BE2C (cell line): ENCODE results near the gene PTGR3.

Experiments used
- DNase-seq: peaks from one replicate; pipeline ENCODE4 v3.0.0-alpha.2; 2020
- H3K27me3 ChIP-seq: fragments of 250-450 bp; sonication (Bioruptor Pico); 2 replicates; pipeline ENCODE4 v1.5.1; 2020; ENCODE audit warnings: mild to moderate bottlenecking
- H3K36me3 ChIP-seq: fragments of 250-450 bp; sonication (Bioruptor Pico); 2 replicates; pipeline ENCODE4 v1.5.1; 2020; ENCODE audit warnings: mild to moderate bottlenecking
- H3K4me1 ChIP-seq: fragments of 250-450 bp; sonication (Bioruptor Pico); 2 replicates; pipeline ENCODE4 v1.5.1; 2020
- H3K4me3 ChIP-seq: 2 replicates; pipeline ENCODE4 v1.5.1; 2011; ENCODE audit warnings: low read depth, low read length
- H3K9me3 ChIP-seq: fragments of 250-450 bp; sonication (Bioruptor Pico); 2 replicates; pipeline ENCODE4 v1.5.1; 2020
- TF ChIP-seq, protein P1 (sequence below): IDR thresholded peaks from 2 replicates; pipeline ENCODE4 v1.5.1; 2012; ENCODE audit warnings: mild to moderate bottlenecking, low read depth, low read length

Gene PTGR3

DNA sequence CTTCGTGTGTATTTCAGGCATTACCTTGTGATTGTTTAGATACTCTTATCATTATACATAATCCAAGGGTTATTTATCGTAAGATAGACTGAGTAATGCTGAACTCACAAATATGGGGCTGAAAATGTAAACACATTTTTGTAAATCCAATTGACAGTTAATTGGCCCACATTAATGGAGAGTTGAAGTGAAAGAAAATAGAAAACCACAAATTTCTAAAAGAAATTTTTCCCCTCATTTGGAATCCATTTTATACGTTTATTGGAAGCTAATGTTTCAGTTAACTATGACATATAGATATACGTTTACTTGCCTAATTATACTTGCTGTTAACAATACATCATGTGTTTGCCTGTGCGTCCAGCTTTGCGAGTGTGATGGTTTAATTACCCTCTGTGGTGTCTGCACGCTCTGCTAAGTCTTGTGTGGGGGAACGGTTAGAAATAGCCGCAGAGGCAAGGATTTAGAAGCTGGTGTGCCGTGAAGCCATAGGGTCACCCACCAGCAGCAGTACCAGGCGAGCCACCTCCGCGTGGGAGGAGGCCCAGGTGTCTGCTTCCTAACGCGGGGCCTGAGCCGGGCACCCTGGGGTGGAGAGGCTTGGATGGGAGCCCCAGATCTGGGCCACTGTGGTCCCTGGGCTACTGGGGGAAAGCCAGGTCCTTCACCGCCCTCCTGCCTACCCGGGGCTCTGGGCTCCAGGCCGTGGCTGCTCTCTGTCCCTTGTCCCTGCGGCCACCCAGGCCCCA, 39.7 kb upstream of the PTGR3 start:
- DNase-seq = no peak
- H3K36me3 ChIP-seq = no peaks in the 10 kb centered on the region
- peaks cover 5% of the 10 kb centered on the region; the same call in 1 of the 2 replicates for H3K4me1 ChIP-seq
- TF ChIP-seq, protein P1, sequence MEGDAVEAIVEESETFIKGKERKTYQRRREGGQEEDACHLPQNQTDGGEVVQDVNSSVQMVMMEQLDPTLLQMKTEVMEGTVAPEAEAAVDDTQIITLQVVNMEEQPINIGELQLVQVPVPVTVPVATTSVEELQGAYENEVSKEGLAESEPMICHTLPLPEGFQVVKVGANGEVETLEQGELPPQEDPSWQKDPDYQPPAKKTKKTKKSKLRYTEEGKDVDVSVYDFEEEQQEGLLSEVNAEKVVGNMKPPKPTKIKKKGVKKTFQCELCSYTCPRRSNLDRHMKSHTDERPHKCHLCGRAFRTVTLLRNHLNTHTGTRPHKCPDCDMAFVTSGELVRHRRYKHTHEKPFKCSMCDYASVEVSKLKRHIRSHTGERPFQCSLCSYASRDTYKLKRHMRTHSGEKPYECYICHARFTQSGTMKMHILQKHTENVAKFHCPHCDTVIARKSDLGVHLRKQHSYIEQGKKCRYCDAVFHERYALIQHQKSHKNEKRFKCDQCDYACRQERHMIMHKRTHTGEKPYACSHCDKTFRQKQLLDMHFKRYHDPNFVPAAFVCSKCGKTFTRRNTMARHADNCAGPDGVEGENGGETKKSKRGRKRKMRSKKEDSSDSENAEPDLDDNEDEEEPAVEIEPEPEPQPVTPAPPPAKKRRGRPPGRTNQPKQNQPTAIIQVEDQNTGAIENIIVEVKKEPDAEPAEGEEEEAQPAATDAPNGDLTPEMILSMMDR = no peak
- H3K9me3 ChIP-seq = no peaks in the 10 kb centered on the region
- no peak overlapping the region for H3K4me3 ChIP-seq
- H3K27me3 ChIP-seq = no peaks in the 10 kb centered on the region

DNA sequence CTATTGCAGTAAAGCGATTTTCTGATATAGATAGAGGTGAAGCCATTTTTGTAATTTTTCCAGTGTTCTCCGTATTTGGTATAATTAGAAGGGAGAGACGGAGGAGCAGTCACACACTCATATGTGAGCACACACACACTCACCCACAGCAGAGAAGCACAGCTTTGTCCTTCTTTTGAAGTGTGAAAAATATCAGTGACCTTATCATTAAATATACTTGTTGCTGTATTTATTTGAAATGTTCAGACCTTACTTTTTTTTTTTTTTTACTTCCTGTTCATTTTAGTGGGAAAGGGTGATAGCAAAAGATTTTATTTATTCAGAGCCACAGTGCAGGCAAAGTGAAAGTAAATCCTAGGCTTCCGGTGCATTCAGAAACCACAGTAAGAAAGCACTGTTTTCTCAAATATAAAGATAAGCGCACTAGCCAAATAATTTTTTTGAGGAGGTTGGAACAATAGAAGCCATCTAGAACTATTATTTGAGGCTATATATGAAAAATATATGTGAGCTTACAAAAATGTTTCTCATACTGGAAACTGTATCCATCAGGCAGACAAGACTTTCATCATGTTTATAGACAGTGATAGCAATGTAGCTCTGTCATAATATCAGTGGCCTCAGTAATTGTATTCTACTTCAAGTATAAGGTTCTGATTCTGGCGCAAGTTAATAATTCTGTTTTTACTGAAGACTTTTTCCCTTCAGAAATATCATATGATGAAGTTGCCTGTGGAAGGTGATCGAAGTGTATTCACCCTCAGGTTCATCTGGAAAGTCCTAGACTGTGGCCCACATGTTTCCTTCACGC, 38.9 kb upstream of the PTGR3 start:
- DNase-seq = no peak
- Histone ChIP-seq H3K9me3 (no peaks in the 10 kb centered on the region), H3K36me3 (no peaks in the 10 kb centered on the region), H3K4me3 (peak overlapping the region; percentile 46), H3K27me3 (no peaks in the 10 kb centered on the region), H3K4me1 (peaks cover 5% of the 10 kb centered on the region; the same call in 1 of the 2 replicates)
- TF ChIP-seq, protein P1 = no peak

DNA sequence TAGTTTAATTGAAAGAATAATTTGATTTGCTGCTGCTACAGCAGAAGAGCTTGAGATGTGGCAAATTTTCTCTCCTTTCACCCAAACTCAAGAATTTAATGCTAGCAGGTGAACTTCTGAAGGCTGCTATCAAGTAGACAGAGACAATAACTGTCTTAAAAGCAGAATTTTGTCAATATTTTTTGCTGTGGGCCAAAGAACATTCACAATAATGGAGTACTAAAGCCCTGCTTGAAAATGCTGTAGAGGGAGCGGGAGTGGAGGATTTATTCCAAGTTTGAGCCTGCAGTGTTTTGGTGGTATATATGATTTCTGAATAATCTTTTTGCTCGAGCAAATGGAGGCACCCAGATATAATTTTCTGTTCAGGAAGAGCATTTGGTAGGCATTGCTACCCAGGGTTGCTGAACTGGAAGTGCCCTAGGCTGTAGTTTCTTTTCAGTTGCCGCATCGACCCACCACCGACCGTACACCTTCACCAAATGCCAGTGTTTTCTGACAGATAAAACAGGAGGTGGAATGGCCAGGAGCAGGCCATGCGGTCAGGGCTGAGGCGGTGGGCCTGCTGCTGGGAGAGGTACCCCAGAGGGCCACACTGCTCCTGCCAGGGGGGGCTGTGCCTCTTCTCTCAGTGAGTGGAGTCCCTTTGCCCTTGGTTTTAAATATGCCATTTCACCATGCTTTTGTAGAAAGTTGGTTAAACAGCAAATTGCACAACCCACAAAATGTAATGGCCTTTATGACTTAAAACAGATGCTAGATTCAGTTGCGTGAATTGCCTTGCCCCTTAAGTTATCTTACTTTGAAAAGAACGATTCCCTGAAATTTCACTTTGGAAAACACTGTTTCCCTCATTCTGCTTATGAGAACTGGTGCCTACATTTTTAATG, 38.0 kb upstream of the PTGR3 start:
- H3K4me1 ChIP-seq = peaks cover 5% of the 10 kb centered on the region; the same call in 1 of the 2 replicates
- no peaks in the 10 kb centered on the region for H3K9me3 ChIP-seq
- peak overlapping the region; percentile 46 for H3K4me3 ChIP-seq
- no peaks in the 10 kb centered on the region for H3K36me3 ChIP-seq
- H3K27me3 ChIP-seq = no peaks in the 10 kb centered on the region
- TF ChIP-seq, protein P1 = no peak
- DNase-seq = no peak

DNA sequence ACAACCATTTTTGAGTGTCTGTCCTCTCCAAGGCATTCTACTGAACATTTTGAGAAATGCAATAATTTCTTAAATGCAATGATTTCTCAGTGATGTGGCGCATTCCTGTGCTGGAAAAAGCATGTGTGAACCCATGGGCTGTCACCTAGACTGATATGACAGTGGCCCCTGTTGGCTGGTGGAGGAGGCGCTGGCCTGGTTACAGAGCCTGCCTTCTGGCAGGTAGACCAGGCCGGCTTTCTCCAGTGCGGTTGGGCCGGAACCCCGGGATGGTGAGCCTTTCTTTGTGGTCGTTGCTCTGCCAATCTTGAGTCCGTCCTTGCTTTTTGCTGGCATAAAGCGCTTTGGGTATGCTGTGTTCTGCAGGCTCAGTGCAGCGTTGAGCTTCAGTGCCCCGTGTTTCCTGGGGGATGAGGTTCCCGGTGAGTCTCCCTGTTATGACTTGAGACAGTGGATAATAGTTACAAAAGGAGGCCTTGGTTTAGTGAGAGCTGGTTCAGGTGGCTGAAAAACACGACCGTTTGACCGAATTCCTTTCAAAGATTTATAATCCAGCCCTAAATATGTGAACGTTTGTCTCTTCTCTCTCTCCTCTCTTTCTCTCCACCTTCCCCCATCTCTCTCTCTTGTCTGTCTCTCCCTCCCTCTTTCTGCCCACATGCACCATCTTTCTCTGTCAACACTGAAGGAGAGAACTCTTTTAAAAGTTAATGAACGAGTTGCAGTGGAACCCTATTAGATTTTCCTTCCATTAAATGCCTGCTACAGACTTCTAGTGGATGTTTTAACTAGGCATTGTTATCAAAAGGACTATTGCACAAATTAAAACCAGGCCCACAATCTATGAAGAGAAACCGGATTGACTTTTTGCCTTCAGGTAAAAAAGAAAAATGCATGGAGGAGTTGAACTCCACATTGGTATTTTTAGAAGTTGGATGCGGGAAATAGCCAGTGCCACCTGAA, 35.7 kb upstream of the PTGR3 start:
- Histone ChIP-seq H3K27me3 (no peaks in the 10 kb centered on the region), H3K36me3 (no peaks in the 10 kb centered on the region), H3K9me3 (no peaks in the 10 kb centered on the region), H3K4me1 (peaks cover 5% of the 10 kb centered on the region; the same call in 1 of the 2 replicates), H3K4me3 (0 out of 2 replicates have a peak overlapping the region, but pooled peaks have one; percentile 19)
- TF ChIP-seq, protein P1 = peak; percentile 62
- DNase-seq = peak; percentile 51

DNA sequence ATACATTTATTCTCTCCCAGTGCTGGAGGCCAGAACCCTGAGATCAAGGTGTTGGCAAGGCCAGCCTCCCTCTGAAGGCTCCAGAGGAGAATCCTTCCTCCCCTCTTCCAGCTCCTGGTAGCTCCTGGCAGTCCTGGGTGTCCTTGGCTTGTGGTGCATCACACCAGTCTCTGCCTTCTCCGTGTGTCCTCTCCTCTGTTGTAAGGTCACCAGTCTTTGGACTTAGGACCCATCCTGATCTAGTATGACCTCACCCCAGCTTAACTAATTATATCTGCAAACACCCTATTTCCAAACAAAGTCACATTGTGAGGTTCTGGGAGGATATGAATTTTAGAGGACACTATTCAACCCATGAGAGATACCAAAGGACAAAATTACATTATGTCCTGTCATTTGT, 32.8 kb upstream of the PTGR3 start:
- TF ChIP-seq, protein P1 = no peak
- Histone ChIP-seq H3K36me3 (no peaks in the 10 kb centered on the region), H3K4me1 (peaks cover 5% of the 10 kb centered on the region; the same call in 1 of the 2 replicates), H3K4me3 (no peak overlapping the region), H3K9me3 (no peaks in the 10 kb centered on the region), H3K27me3 (no peaks in the 10 kb centered on the region)
- DNase-seq = no peak
